Measurements from ENCODE around the gene AAK1.

The AAK1 gene

GRCh38 chr2:69538872-69539548 is 104.5 kb downstream of the AAK1 start:
- no peak for DNase-seq (ENCODE audit: low spot score)

- DNase-seq (ENCODE audit: low spot score), result no peak
Observed at GRCh38 chr2:69538249-69538648, 105.3 kb downstream of the AAK1 start.

- DNase-seq (ENCODE audit: low spot score), result no peak
Observed at GRCh38 chr2:69535817-69536241, 107.7 kb downstream of the AAK1 start.

- DNase-seq (ENCODE audit: low spot score), result no peak
Observed at GRCh38 chr2:69531186-69531585, 112.4 kb downstream of the AAK1 start.

GRCh38 chr2:69529480-69529879 is 114.1 kb downstream of the AAK1 start:
- no peak for DNase-seq (ENCODE audit: low spot score)

GRCh38 chr2:69525261-69525660 is 118.3 kb downstream of the AAK1 start:
- no peak for DNase-seq (ENCODE audit: low spot score)

- no peak for DNase-seq (ENCODE audit: low spot score)
Observed at GRCh38 chr2:69524799-69525198, 118.7 kb downstream of the AAK1 start.

- DNase-seq (ENCODE audit: low spot score), result no peak
Observed at GRCh38 chr2:69521747-69522146, 121.8 kb downstream of the AAK1 start.

GRCh38 chr2:69518841-69519240 is 124.7 kb downstream of the AAK1 start:
- no peak for DNase-seq (ENCODE audit: low spot score)

GRCh38 chr2:69517410-69517809 is 126.1 kb downstream of the AAK1 start:
- DNase-seq (ENCODE audit: low spot score), result no peak

GRCh38 chr2:69514819-69515218 is 128.7 kb downstream of the AAK1 start:
- no peak for DNase-seq (ENCODE audit: low spot score)

GRCh38 chr2:69514406-69514805 is 129.1 kb downstream of the AAK1 start:
- no peak for DNase-seq (ENCODE audit: low spot score)

- DNase-seq (ENCODE audit: low spot score), result no peak
Observed at GRCh38 chr2:69512446-69512845, 131.1 kb downstream of the AAK1 start.

- DNase-seq (ENCODE audit: low spot score), result no peak
Observed at GRCh38 chr2:69510204-69510603, 133.3 kb downstream of the AAK1 start.

GRCh38 chr2:69509750-69510140 is 133.8 kb downstream of the AAK1 start:
- DNase-seq (ENCODE audit: low spot score), result no peak

GRCh38 chr2:69509011-69509749 is 134.4 kb downstream of the AAK1 start:
- no peak for DNase-seq (ENCODE audit: low spot score)

GRCh38 chr2:69505710-69506109 is 137.8 kb downstream of the AAK1 start:
- no peak for DNase-seq (ENCODE audit: low spot score)

- no peak for DNase-seq (ENCODE audit: low spot score)
Observed at GRCh38 chr2:69501301-69501700, 142.2 kb downstream of the AAK1 start.

GRCh38 chr2:69499966-69500365 is 143.6 kb downstream of the AAK1 start:
- DNase-seq (ENCODE audit: low spot score), result no peak

- no peak for DNase-seq (ENCODE audit: low spot score)
Observed at GRCh38 chr2:69499242-69499641, 144.3 kb downstream of the AAK1 start.

- DNase-seq (ENCODE audit: low spot score), result no peak
Observed at GRCh38 chr2:69495861-69496260, 147.7 kb downstream of the AAK1 start.

GRCh38 chr2:69495008-69495407 is 148.5 kb downstream of the AAK1 start:
- no peak for DNase-seq (ENCODE audit: low spot score)

GRCh38 chr2:69494126-69494525 is 149.4 kb downstream of the AAK1 start:
- DNase-seq (ENCODE audit: low spot score), result no peak

GRCh38 chr2:69493268-69493667 is 150.3 kb downstream of the AAK1 start:
- no peak for DNase-seq (ENCODE audit: low spot score)

Measured in left forelimb (tissue), 1 donor.